Measurements from ENCODE around the gene GPR180. TPM values are rescaled to one million over a fixed set of nuclear protein-coding genes. Genes with fewer than 3 reads are reported as not detected.

Gene GPR180
- polyA plus RNA-seq, 2 of the 4 experiments (the other 2 are of a cell fraction), result 3.6 to 7.8 TPM

DNA sequence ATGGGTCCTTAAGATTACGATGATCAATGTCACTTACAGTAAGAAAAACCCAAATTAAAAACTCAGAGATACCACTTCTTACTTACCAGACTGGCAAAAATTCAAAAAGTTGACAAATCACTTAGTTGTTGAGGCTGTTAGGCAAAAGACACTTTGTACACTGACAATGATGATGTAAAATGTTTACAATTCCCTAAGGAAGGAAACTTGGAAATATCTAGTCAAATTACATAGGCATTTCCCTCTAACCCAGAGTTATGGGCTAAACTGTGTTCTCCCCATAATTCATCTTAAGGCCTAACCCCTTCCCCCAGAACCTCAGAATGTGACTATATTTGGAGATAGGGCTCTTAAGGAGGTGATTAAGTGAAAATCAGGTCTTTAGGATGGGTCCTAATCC lies 17.7 kb upstream of the GPR180 start:
- TF ChIP-seq MAFK (IDR thresholded peaks at IDR 0.05; ENCODE audit: partially characterized antibody), result no peak
- TF ChIP-seq, protein P1, sequence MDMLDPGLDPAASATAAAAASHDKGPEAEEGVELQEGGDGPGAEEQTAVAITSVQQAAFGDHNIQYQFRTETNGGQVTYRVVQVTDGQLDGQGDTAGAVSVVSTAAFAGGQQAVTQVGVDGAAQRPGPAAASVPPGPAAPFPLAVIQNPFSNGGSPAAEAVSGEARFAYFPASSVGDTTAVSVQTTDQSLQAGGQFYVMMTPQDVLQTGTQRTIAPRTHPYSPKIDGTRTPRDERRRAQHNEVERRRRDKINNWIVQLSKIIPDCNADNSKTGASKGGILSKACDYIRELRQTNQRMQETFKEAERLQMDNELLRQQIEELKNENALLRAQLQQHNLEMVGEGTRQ (IDR thresholded peaks at IDR 0.05), result no peak
- no peaks in the 10 kb centered on the region for H3K4me1 ChIP-seq
- no peak for ATAC-seq
- no peak overlapping the region for H3K4me3 ChIP-seq
- ChIA-PET POLR2A (no interaction called here), CTCF (no interaction called here)
- WGBS (ENCODE audit: missing lambda C conversion rate), result 97% methylated on average over 1 of the region's 1 CpG
- DNase-seq (ENCODE audit: low read depth in 1 of 2, low spot score in 1 of 2), result no peak
- no peak overlapping the region for H3K27ac ChIP-seq
- FAIRE-seq, result no peak
- H3K9me3 ChIP-seq, result no peaks in the 10 kb centered on the region
- no peak overlapping the region for H3K4me2 ChIP-seq

DNA sequence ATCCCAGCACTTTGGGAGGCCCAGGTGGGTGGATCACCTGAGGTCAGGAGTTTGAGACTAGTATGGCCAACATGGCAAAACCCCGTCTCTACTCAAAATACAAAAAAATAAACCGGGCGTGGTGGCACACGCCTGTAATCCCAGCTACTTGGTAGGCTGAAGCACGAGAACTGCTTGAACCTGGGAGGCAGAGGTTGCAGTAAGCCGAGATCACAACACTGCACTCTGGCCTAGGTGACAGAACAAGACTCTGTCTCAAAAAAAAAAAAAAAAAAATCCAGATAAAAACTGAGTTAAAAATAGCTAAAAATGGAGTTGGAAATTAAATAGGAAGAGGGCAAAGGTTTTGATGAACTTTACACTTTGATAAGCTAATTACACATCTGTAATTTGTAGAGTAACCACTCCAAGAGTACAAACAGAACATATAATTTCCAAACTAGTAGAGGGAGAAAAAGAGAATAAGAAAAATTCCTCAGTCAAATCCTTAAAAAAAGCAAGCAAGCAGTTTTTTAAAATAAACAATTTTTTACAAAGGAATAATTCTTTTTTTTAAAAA lies 16.0 kb upstream of the GPR180 start:
- H3K4me1 ChIP-seq, result no peaks in the 10 kb centered on the region
- H3K27ac ChIP-seq, result no peak overlapping the region
- FAIRE-seq (no peak), DNase-seq (ENCODE audit: low read depth in 1 of 2, low spot score in 1 of 2) (no peak), ATAC-seq (no peak)
- 88% methylated on average over 6 of the region's 6 CpGs for WGBS (ENCODE audit: missing lambda C conversion rate)
- H3K9me3 ChIP-seq, result no peaks in the 10 kb centered on the region
- H3K4me2 ChIP-seq, result no peak overlapping the region
- no peak for TF ChIP-seq FOSB (CRISPR knock-in tag; IDR thresholded peaks at IDR 0.05)
- no peak for TF ChIP-seq MYC (IDR thresholded peaks at IDR 0.05; ENCODE audit: borderline replicate concordance, low read length)
- no peak for TF ChIP-seq CHD2 (IDR thresholded peaks at IDR 0.05; ENCODE audit: low read length, partially characterized antibody)
- TF ChIP-seq, protein P2, sequence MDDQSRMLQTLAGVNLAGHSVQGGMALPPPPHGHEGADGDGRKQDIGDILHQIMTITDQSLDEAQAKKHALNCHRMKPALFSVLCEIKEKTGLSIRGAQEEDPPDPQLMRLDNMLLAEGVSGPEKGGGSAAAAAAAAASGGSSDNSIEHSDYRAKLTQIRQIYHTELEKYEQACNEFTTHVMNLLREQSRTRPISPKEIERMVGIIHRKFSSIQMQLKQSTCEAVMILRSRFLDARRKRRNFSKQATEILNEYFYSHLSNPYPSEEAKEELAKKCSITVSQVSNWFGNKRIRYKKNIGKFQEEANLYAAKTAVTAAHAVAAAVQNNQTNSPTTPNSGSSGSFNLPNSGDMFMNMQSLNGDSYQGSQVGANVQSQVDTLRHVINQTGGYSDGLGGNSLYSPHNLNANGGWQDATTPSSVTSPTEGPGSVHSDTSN (IDR thresholded peaks at IDR 0.05), result no peak
- TF ChIP-seq JUN (IDR thresholded peaks at IDR 0.05), result no peak
- no peak for TF ChIP-seq CBX8 (IDR thresholded peaks at IDR 0.05)
- TF ChIP-seq JUNB (IDR thresholded peaks at IDR 0.05), result no peak
- ChIA-PET POLR2A (no interaction called here), CTCF (no interaction called here)
- H3K4me3 ChIP-seq, result no peak overlapping the region

DNA sequence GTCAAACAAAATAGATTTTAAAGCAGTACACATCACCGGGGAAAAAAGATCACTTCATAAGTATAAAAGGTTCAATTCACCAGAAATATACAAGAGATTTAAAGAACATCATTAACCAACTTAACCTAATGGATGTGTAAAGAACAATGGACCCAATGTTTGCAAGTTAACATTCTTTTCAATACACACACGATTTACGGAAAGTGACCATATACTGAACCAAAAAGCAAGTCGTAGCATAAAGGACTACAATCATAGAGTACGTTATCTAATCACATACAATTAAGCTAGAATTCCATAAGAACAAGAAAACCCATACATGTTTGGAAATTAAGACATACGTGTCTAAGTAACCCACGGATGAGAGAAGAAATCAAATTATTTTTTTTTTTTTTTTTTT lies 15.3 kb upstream of the GPR180 start:
- no peak overlapping the region for H3K4me2 ChIP-seq
- FAIRE-seq (no peak), ATAC-seq (no peak), DNase-seq (ENCODE audit: low read depth in 1 of 2, low spot score in 1 of 2) (no peak)
- no peak overlapping the region for H3K27ac ChIP-seq
- TF ChIP-seq, protein P3, sequence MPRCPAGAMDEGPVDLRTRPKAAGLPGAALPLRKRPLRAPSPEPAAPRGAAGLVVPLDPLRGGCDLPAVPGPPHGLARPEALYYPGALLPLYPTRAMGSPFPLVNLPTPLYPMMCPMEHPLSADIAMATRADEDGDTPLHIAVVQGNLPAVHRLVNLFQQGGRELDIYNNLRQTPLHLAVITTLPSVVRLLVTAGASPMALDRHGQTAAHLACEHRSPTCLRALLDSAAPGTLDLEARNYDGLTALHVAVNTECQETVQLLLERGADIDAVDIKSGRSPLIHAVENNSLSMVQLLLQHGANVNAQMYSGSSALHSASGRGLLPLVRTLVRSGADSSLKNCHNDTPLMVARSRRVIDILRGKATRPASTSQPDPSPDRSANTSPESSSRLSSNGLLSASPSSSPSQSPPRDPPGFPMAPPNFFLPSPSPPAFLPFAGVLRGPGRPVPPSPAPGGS (IDR thresholded peaks at IDR 0.05), result no peak
- no peak for TF ChIP-seq SREBF2 (IDR thresholded peaks at IDR 0.05)
- TF ChIP-seq MAFK (IDR thresholded peaks at IDR 0.05; ENCODE audit: partially characterized antibody), result no peak
- TF ChIP-seq, protein P4, sequence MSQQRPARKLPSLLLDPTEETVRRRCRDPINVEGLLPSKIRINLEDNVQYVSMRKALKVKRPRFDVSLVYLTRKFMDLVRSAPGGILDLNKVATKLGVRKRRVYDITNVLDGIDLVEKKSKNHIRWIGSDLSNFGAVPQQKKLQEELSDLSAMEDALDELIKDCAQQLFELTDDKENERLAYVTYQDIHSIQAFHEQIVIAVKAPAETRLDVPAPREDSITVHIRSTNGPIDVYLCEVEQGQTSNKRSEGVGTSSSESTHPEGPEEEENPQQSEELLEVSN (IDR thresholded peaks at IDR 0.05; ENCODE audit: borderline replicate concordance, low read depth), result no peak
- no peak for TF ChIP-seq FOSB (CRISPR knock-in tag; IDR thresholded peaks at IDR 0.05)
- TF ChIP-seq GATA3 (IDR thresholded peaks at IDR 0.05; ENCODE audit: borderline replicate concordance), result no peak
- TF ChIP-seq NPAS2 (CRISPR knock-in tag; IDR thresholded peaks at IDR 0.05; ENCODE audit: borderline replicate concordance), result no peak
- TF ChIP-seq, protein P5, sequence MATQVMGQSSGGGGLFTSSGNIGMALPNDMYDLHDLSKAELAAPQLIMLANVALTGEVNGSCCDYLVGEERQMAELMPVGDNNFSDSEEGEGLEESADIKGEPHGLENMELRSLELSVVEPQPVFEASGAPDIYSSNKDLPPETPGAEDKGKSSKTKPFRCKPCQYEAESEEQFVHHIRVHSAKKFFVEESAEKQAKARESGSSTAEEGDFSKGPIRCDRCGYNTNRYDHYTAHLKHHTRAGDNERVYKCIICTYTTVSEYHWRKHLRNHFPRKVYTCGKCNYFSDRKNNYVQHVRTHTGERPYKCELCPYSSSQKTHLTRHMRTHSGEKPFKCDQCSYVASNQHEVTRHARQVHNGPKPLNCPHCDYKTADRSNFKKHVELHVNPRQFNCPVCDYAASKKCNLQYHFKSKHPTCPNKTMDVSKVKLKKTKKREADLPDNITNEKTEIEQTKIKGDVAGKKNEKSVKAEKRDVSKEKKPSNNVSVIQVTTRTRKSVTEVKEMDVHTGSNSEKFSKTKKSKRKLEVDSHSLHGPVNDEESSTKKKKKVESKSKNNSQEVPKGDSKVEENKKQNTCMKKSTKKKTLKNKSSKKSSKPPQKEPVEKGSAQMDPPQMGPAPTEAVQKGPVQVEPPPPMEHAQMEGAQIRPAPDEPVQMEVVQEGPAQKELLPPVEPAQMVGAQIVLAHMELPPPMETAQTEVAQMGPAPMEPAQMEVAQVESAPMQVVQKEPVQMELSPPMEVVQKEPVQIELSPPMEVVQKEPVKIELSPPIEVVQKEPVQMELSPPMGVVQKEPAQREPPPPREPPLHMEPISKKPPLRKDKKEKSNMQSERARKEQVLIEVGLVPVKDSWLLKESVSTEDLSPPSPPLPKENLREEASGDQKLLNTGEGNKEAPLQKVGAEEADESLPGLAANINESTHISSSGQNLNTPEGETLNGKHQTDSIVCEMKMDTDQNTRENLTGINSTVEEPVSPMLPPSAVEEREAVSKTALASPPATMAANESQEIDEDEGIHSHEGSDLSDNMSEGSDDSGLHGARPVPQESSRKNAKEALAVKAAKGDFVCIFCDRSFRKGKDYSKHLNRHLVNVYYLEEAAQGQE (IDR thresholded peaks at IDR 0.05), result no peak
- no peak for TF ChIP-seq BHLHE40 (IDR thresholded peaks at IDR 0.05; ENCODE audit: low read depth, low read length)
- no peak for TF ChIP-seq KDM1A (IDR thresholded peaks at IDR 0.05; ENCODE audit: low read depth)
- no peak for TF ChIP-seq JUNB (IDR thresholded peaks at IDR 0.05)
- 94% methylated on average over 7 of the region's 7 CpGs for WGBS (ENCODE audit: missing lambda C conversion rate)
- no peaks in the 10 kb centered on the region for H3K4me1 ChIP-seq
- ChIA-PET CTCF (interaction anchor here (0.7 kb wide), 1 partner anchor 14 kb away, joined by 3 read pairs; no protein-coding TSS in a partner anchor), POLR2A (no interaction called here)
- no peak overlapping the region for H3K4me3 ChIP-seq
- no peaks in the 10 kb centered on the region for H3K9me3 ChIP-seq
